SK-N-SH treated with all-trans-retinoic acid at 6 μM for 48 hours (cell line): Measurements from ENCODE around the gene KCNK1.

Experiments
- ATAC-seq: fragments of 200-7000 bp; cut with Tn5 transposase; 3 replicates; pipeline ENCODE4 v1.9.1; 2020; ENCODE audit warnings: mild to moderate bottlenecking, moderate library complexity
- ARNTL ChIP-seq: fragments of 450-650 bp; formaldehyde crosslinking; IDR thresholded peaks from 2 replicates; pipeline ENCODE4 v1.5.0; 2020; ENCODE audit warnings: low read depth, mild to moderate bottlenecking, moderate library complexity, borderline replicate concordance
- BACH2 ChIP-seq: fragments of 250-450 bp; sonication (Bioruptor Pico); IDR thresholded peaks from 2 replicates; pipeline ENCODE4 v1.9.0; 2021; ENCODE audit warnings: mild to moderate bottlenecking, borderline replicate concordance
- CSDC2 ChIP-seq: fragments of 250-450 bp; sonication (Bioruptor Pico); IDR thresholded peaks from 2 replicates; pipeline ENCODE4 v1.5.0; 2020; ENCODE audit warnings: mild to moderate bottlenecking, moderate library complexity
- ESRRG ChIP-seq: fragments of 250-450 bp; sonication (Bioruptor Pico); IDR thresholded peaks from 2 replicates; pipeline ENCODE4 v1.6.1; 2021; ENCODE audit warnings: mild to moderate bottlenecking
- GLIS3 ChIP-seq: fragments of 250-450 bp; sonication (Bioruptor Pico); IDR thresholded peaks from 2 replicates; pipeline ENCODE4 v1.5.0; 2020; ENCODE audit warnings: mild to moderate bottlenecking, moderate library complexity
- ISL1 ChIP-seq: fragments of 250-450 bp; sonication (Bioruptor Pico); IDR thresholded peaks from 2 replicates; pipeline ENCODE4 v2.1.2; 2022; ENCODE audit warnings: mild to moderate bottlenecking, moderate library complexity
- OSR1 ChIP-seq: fragments of 250-450 bp; sonication (Bioruptor Pico); IDR thresholded peaks from 2 replicates; pipeline ENCODE4 v1.8.0; 2022; ENCODE audit warnings: moderate library complexity, mild to moderate bottlenecking, inconsistent platforms
- POU6F1 ChIP-seq: fragments of 250-450 bp; sonication (Bioruptor Pico); IDR thresholded peaks from 2 replicates; pipeline ENCODE4 v1.8.0; 2021; ENCODE audit warnings: low read depth, mild to moderate bottlenecking, moderate library complexity, borderline replicate concordance
- PPARA ChIP-seq: fragments of 250-450 bp; sonication (Bioruptor Pico); IDR thresholded peaks from 2 replicates; pipeline ENCODE4 v1.5.0; 2020; ENCODE audit warnings: mild to moderate bottlenecking, borderline replicate concordance
- SNAI2 ChIP-seq: fragments of 250-450 bp; sonication (Bioruptor Pico); IDR thresholded peaks from 2 replicates; pipeline ENCODE4 v1.5.0; 2020; ENCODE audit warnings: mild to moderate bottlenecking, moderate library complexity
- TCF4 ChIP-seq: fragments of 250-450 bp; sonication (Bioruptor Pico); IDR thresholded peaks from 2 replicates; pipeline ENCODE4 v1.8.0; 2021; ENCODE audit warnings: mild to moderate bottlenecking, moderate library complexity, borderline replicate concordance
- TOX ChIP-seq: fragments of 250-450 bp; sonication (Bioruptor Pico); IDR thresholded peaks from 2 replicates; pipeline ENCODE4 v1.8.0; 2021; ENCODE audit warnings: mild to moderate bottlenecking, moderate library complexity, borderline replicate concordance
- ZC3H10 ChIP-seq: fragments of 250-450 bp; sonication (Bioruptor Pico); IDR thresholded peaks from 2 replicates; pipeline ENCODE4 v1.5.1; 2021; ENCODE audit warnings: mild to moderate bottlenecking, moderate library complexity
- ZFP3 ChIP-seq: fragments of 250-450 bp; sonication (Bioruptor Pico); IDR thresholded peaks from 2 replicates; pipeline ENCODE4 v1.5.0; 2020; ENCODE audit warnings: mild to moderate bottlenecking, moderate library complexity
- ZFP30 ChIP-seq: fragments of 450-650 bp; formaldehyde crosslinking; IDR thresholded peaks from 2 replicates; pipeline ENCODE4 v1.5.0; 2022; ENCODE audit warnings: mild to moderate bottlenecking, moderate library complexity
- ZNF565 ChIP-seq: fragments of 450-650 bp; formaldehyde crosslinking; conservative IDR thresholded peaks from 2 replicates; pipeline ENCODE4 v1.5.0; 2020; ENCODE audit warnings: low read depth, mild to moderate bottlenecking, moderate library complexity
- ZNF70 ChIP-seq: fragments of 450-650 bp; formaldehyde crosslinking; IDR thresholded peaks from 2 replicates; pipeline ENCODE4 v1.5.0; 2020; ENCODE audit warnings: mild to moderate bottlenecking, moderate library complexity
- ZNF8 ChIP-seq: fragments of 450-650 bp; formaldehyde crosslinking; IDR thresholded peaks from 2 replicates; pipeline ENCODE4 v1.5.0; 2020; ENCODE audit warnings: mild to moderate bottlenecking, moderate library complexity
- TF ChIP-seq, protein P1 (sequence below): fragments of 250-450 bp; sonication (Bioruptor Pico); IDR thresholded peaks from 2 replicates; pipeline ENCODE4 v1.8.0; 2020; ENCODE audit warnings: mild to moderate bottlenecking, moderate library complexity, borderline replicate concordance

KCNK1 gene

DNA sequence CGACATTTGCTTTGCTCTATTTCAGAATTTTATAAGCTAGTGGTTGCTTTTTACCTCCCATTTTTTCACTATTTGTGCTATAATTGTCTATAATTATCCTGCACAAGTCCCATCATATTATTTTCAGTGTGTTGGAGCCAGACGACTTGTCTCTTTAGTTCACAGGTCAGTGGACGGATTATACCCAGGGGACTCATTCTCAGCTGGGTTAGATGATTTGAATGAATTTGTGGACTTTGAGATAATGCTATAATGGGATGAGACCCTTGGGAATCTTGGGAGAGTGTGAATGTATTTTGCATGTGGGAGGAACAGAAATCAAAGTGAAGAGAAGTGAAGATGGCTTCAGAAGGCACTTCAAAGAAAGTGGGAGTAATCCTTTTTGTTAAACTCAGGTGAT is 31.5 kb upstream of the KCNK1 start (continued):
- TF ChIP-seq POU6F1 (CRISPR knock-in tag) (no peak), ZFP3 (CRISPR knock-in tag) (no peak), PPARA (CRISPR knock-in tag) (no peak)

GRCh38 chr1:233584376-233584775 is 29.5 kb upstream of the KCNK1 start:
- no peak for ATAC-seq
- TF ChIP-seq GLIS3 (no peak), TCF4 (CRISPR knock-in tag) (no peak), ZFP30 (no peak), TOX (CRISPR knock-in tag) (no peak), ARNTL (CRISPR knock-in tag) (no peak), BACH2 (CRISPR knock-in tag) (no peak), ZNF8 (no peak), CSDC2 (no peak)
- TF ChIP-seq, protein P1, sequence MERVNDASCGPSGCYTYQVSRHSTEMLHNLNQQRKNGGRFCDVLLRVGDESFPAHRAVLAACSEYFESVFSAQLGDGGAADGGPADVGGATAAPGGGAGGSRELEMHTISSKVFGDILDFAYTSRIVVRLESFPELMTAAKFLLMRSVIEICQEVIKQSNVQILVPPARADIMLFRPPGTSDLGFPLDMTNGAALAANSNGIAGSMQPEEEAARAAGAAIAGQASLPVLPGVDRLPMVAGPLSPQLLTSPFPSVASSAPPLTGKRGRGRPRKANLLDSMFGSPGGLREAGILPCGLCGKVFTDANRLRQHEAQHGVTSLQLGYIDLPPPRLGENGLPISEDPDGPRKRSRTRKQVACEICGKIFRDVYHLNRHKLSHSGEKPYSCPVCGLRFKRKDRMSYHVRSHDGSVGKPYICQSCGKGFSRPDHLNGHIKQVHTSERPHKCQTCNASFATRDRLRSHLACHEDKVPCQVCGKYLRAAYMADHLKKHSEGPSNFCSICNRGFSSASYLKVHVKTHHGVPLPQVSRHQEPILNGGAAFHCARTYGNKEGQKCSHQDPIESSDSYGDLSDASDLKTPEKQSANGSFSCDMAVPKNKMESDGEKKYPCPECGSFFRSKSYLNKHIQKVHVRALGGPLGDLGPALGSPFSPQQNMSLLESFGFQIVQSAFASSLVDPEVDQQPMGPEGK (CRISPR knock-in tag), result no peak

DNA sequence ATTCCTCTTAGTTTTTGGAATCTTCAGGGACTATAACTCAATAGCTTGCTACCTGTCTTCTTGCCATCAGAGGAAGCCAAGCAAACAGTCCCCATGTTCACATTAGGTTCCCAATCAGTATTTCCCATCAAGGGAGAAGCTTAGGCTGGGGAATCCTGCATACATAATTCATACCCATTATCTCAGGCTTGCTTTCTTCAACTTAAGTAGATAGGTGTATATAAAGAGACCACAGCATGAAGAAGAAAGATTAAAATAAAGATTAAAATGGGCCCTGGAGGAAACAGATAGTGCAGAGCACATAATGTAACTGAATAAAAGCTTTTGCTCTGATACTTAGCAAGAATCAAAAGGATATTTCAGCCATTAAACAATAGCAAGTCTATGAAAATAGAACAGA is 29.0 kb upstream of the KCNK1 start:
- no peak for ATAC-seq
- TF ChIP-seq PPARA (CRISPR knock-in tag) (no peak), ESRRG (CRISPR knock-in tag) (no peak), GLIS3 (no peak), ISL1 (CRISPR knock-in tag) (no peak), TCF4 (CRISPR knock-in tag) (no peak), ZNF8 (no peak), ZFP30 (no peak)

DNA sequence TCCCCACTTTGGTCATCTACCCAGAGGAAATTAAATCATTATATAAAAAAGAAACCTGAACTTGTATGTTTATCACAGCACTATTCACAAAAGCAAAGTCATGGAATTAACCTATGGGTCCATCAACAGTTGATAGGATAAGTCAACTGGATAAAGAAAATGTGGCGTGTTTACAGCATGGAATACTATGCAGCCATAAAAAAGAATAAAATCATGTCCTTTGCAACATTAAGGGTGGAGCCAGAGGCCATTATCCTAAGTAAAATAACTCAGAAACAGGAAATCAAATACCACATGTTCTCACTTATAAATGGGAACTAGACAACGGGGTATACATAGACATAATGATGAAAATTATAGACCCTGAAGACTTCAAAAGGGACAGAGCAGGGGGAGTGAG is 27.6 kb upstream of the KCNK1 start:
- TF ChIP-seq ISL1 (CRISPR knock-in tag), result no peak
- TF ChIP-seq, protein P1 (CRISPR knock-in tag), result no peak
- TF ChIP-seq ZNF70 (CRISPR knock-in tag), result no peak
- no peak for TF ChIP-seq ZNF565 (CRISPR knock-in tag)
- no peak for TF ChIP-seq CSDC2
- TF ChIP-seq OSR1 (CRISPR knock-in tag), result no peak
- TF ChIP-seq TOX (CRISPR knock-in tag), result no peak
- TF ChIP-seq SNAI2, result no peak
- no peak for TF ChIP-seq TCF4 (CRISPR knock-in tag)
- no peak for TF ChIP-seq ZFP30
- TF ChIP-seq ZFP3 (CRISPR knock-in tag), result no peak
- no peak for ATAC-seq

GRCh38 chr1:233587196-233587595 is 26.7 kb upstream of the KCNK1 start:
- TF ChIP-seq OSR1 (CRISPR knock-in tag) (no peak), ZFP30 (no peak), PPARA (CRISPR knock-in tag) (no peak), ZC3H10 (CRISPR knock-in tag) (no peak), ZNF70 (CRISPR knock-in tag) (no peak), BACH2 (CRISPR knock-in tag) (no peak), TOX (CRISPR knock-in tag) (no peak)
- TF ChIP-seq, protein P1 (CRISPR knock-in tag), result no peak
- ATAC-seq, result no peak
